Testis (tissue), 3 donors: Measurements from ENCODE around the gene ELF2. TPM values are rescaled to one million over a fixed set of nuclear protein-coding genes. Genes with fewer than 3 reads are reported as not detected.

Experiments used
- DNase-seq: peaks from one replicate; pipeline ENCODE4 v3.0.0-alpha.2; 2019
- H3K27ac ChIP-seq, 2 donors: fragments of 200-600 bp; sonication (generic); one replicate each; pipeline ENCODE4 v1.5.1; 2019
- H3K27me3 ChIP-seq: fragments of 200-600 bp; sonication (generic); one replicate; pipeline ENCODE4 v1.5.1; 2019
- H3K36me3 ChIP-seq: fragments of 200-600 bp; sonication (generic); one replicate; pipeline ENCODE4 v1.5.1; 2017; ENCODE audit warnings: low read depth; ENCODE audit errors: missing control alignments
- H3K4me1 ChIP-seq: fragments of 200-600 bp; sonication (generic); one replicate; pipeline ENCODE4 v1.5.1; 2019
- H3K4me3 ChIP-seq, 2 donors: fragments of 200-600 bp; sonication (generic); one replicate each; pipeline ENCODE4 v1.5.1; 2017 to 2019
- H3K9me3 ChIP-seq: fragments of 200-600 bp; sonication (generic); one replicate; pipeline ENCODE4 v1.5.1; 2017
- CTCF ChIP-seq, 3 experiments: fragments of 450-650 bp in 2 of 3; fragments of 200-600 bp in 1 of 3; sonication (generic) in 1 of 3; IDR thresholded peaks; one replicate each; pipeline ENCODE4 v1.5.1; 2016 to 2019; ENCODE audit warnings: antibody characterized with exemption in 3 of 3, mild to moderate bottlenecking in 2 of 3, moderate library complexity in 1 of 3
- POLR2A ChIP-seq: fragments of 450-650 bp; IDR thresholded peaks from one replicate; pipeline ENCODE4 v1.6.1; 2017; ENCODE audit warnings: antibody characterized with exemption, mild to moderate bottlenecking, moderate library complexity
- WGBS, 2 donors: methylation state at CpG; one replicate each; pipeline ENCODE4 v1.1.5; 2018; 5-methylcytosine and 5-hydroxymethylcytosine counted together
- intact Hi-C: fragments of 100-400 bp; cut with DNase I; formaldehyde crosslinking; loops from one replicate; pipeline ENCODE4 v1.15.1; 2023; ENCODE audit warnings: low total_unique reads
- polyA plus RNA-seq: library from polyadenylated mRNA; stranded (reverse); fragments of 350-450 nt; fragmentation: Illumina TruSeq; extraction: RNeasy Lipid Tissue Mini Kit (QIAGEN cat#74804); gene quantifications from one replicate; pipeline ENCODE4 v1.2.3, GENCODE V29; 2014; ENCODE audit warnings: low read depth, low replicate concordance; ENCODE audit not compliant: insufficient read depth
- total RNA-seq, 2 donors: library from RNA; depleted of rRNA; stranded (reverse); fragments of >200 nt; gene quantifications; one replicate each; pipeline ENCODE4 v1.2.3, GENCODE V29; 2016

ELF2 gene
- total and polyA plus RNA-seq, 3 donors from 2014 or later, result 52.0 to 72.6 (median 53.6) TPM

DNA sequence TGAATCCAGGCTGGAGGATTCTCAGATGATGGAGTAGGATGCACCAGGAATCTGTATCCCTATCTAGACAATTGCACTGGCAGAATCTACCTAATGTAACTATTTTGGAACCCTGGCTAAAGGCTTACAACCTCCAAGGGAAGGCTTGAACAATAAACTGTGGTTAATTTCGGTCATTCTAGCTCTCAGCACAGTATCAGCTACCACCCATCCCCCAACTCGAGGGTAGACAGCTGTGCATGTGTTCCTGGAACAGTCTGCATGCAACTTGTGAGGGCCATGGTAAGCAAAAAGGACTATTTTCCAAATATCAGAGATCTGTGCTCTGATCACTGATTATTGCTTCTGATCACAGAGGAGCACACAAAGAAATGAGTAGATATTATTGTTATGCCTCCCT lies 34.0 kb downstream of the ELF2 start:
- intact Hi-C loops, result no loop called here
- 68 to 82% methylated on average over 2 of the region's 2 CpGs for WGBS, 2 donors
- Histone ChIP-seq H3K4me1 (peaks cover 25% of the 10 kb centered on the region), H3K36me3 (no peaks in the 10 kb centered on the region), H3K27ac (no peak overlapping the region), H3K4me3 (no peak overlapping the region), H3K27me3 (no peaks in the 10 kb centered on the region), H3K9me3 (no peaks in the 10 kb centered on the region)
- no peak for TF ChIP-seq CTCF (IDR thresholded peaks at IDR 0.05)
- no peak for DNase-seq

DNA sequence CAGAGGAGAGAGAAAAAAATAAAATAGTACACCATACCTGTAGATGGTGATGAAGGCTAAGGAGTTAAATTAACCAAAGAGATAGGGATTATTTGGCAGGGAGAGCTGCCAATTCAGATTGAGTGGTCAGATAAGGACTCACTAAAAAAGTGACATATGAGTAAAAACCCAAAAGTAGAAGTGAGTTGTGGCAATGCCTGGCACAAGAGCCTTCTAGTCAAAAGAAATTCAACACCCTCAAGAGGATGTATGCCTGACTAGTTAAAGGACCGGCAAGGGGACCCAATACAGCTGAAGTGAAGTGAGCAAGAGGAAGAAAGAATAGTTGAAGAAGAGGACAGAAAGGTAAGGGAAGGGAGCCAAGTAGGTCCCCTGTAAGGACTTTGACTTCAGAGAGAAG lies 34.9 kb downstream of the ELF2 start:
- intact Hi-C loops, result no loop called here
- Histone ChIP-seq H3K27ac (no peak overlapping the region), H3K36me3 (no peaks in the 10 kb centered on the region), H3K4me3 (no peak overlapping the region), H3K4me1 (peaks cover 25% of the 10 kb centered on the region), H3K9me3 (no peaks in the 10 kb centered on the region), H3K27me3 (no peaks in the 10 kb centered on the region)
- no peak for TF ChIP-seq CTCF (IDR thresholded peaks at IDR 0.05)
- no peak for TF ChIP-seq POLR2A
- no peak for DNase-seq
- 85 to 92% methylated on average over 1 of the region's 1 CpG for WGBS, 2 donors

DNA sequence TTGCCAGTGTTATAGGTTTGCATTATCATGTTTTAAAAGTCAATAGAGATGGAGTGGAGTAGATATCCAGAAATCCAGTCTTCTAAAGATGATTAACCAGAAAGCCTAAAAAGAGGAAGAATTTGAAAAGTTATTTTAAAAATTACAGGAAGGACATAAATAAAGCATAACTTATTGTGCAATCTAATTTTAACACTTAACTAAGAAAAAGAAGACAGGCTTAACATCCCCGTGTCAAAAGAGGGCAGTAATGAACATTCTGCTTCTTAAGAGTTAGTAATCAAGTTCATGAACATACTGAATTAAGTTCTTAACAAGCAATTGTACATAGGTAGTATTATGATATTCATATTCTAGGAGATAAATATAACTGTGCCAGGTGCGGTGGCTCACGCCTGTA lies 39.3 kb downstream of the ELF2 start:
- no peak for DNase-seq
- Histone ChIP-seq H3K27me3 (no peaks in the 10 kb centered on the region), H3K9me3 (no peaks in the 10 kb centered on the region), H3K27ac (no peak overlapping the region), H3K4me3 (no peak overlapping the region), H3K4me1 (peaks cover 5% of the 10 kb centered on the region), H3K36me3 (no peaks in the 10 kb centered on the region)
- no peak for TF ChIP-seq POLR2A
- no peak for TF ChIP-seq CTCF (IDR thresholded peaks at IDR 0.05)
- intact Hi-C loops, result no loop called here
- WGBS, 2 donors, result 91 to 94% methylated on average over 3 of the region's 3 CpGs

GRCh38 chr4:139134403-139134802 lies 42.6 kb downstream of the ELF2 start:
- Histone ChIP-seq H3K9me3 (no peaks in the 10 kb centered on the region), H3K27me3 (no peaks in the 10 kb centered on the region), H3K4me3 (no peak overlapping the region), H3K36me3 (no peaks in the 10 kb centered on the region), H3K27ac (no peak overlapping the region), H3K4me1 (no peaks in the 10 kb centered on the region)
- intact Hi-C loops, result no loop called here
- no peak for DNase-seq
- no peak for TF ChIP-seq POLR2A
- TF ChIP-seq CTCF (IDR thresholded peaks at IDR 0.05), result no peak

- H3K4me1 ChIP-seq, result no peaks in the 10 kb centered on the region
- no peaks in the 10 kb centered on the region for H3K27me3 ChIP-seq
- intact Hi-C loops, result no loop called here
- H3K4me3 ChIP-seq, result no peak overlapping the region
- TF ChIP-seq POLR2A (no peak), CTCF (IDR thresholded peaks at IDR 0.05) (no peak)
- no peak overlapping the region for H3K27ac ChIP-seq
- no peaks in the 10 kb centered on the region for H3K9me3 ChIP-seq
- H3K36me3 ChIP-seq, result no peaks in the 10 kb centered on the region
- no peak for DNase-seq
- 72 to 78% methylated on average over 3 of the region's 3 CpGs for WGBS, 2 donors
Measured at GRCh38 chr4:139131209-139131870, 45.7 kb downstream of the ELF2 start.
